ENCODE data around the gene SYCP2L. TPM values are rescaled to one million over a fixed set of nuclear protein-coding genes. Genes with fewer than 3 reads are reported as not detected.

The SYCP2L gene
- total RNA-seq, 4 donors from 2014 or later, result 0.47 to 3.3 (median 1.6) TPM

DNA sequence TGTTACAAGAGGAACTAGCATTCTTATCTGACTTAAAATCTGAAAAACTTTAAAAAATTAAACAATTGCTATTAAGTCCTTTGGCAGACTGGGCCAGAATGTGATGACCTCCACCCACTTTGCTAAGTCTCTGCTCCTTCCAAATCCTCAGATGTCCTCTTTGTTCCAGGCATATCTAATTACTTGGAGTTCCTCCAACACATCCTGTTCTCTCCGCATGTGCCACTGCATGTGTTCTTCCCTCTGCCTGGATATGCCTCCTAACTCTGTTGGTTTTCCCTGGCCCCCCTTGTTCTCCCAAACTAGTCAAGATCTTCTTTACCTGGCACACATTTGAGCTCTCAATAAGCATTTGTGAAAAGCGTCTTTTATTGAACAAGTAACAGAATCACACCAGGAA lies 134.2 kb downstream of the SYCP2L start:
- TF ChIP-seq, protein P1, sequence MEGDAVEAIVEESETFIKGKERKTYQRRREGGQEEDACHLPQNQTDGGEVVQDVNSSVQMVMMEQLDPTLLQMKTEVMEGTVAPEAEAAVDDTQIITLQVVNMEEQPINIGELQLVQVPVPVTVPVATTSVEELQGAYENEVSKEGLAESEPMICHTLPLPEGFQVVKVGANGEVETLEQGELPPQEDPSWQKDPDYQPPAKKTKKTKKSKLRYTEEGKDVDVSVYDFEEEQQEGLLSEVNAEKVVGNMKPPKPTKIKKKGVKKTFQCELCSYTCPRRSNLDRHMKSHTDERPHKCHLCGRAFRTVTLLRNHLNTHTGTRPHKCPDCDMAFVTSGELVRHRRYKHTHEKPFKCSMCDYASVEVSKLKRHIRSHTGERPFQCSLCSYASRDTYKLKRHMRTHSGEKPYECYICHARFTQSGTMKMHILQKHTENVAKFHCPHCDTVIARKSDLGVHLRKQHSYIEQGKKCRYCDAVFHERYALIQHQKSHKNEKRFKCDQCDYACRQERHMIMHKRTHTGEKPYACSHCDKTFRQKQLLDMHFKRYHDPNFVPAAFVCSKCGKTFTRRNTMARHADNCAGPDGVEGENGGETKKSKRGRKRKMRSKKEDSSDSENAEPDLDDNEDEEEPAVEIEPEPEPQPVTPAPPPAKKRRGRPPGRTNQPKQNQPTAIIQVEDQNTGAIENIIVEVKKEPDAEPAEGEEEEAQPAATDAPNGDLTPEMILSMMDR (IDR thresholded peaks at IDR 0.05), result no peak
- DNase-seq (ENCODE audit: low spot score) (no peak), ATAC-seq (ENCODE audit: low FRiP score) (no peak)

DNA sequence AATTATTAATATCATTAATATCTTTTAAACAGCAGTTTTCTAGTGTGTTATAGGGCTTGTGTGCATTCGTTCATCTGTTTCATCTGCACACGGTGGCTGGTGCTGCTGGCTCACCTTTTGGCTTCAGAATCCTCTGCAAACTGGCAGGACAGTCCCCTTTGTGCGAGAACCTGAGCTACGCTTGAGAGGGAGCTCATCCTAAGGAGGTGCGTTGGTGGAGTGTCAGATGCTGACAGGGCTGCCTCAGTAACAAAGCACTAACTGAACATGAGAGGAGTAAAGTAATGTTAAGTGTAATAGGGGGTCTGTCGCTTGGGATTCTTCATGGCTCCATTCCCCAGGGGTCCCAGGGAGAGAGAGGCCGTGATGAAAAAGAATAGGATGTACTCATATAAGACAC lies 134.9 kb downstream of the SYCP2L start:
- ATAC-seq (ENCODE audit: low FRiP score) (no peak), DNase-seq (ENCODE audit: low spot score) (no peak)

GRCh38 chr6:11023032-11023431 lies 136.2 kb downstream of the SYCP2L start:
- ATAC-seq (ENCODE audit: low FRiP score), result no peak
- TF ChIP-seq, protein P1 (IDR thresholded peaks at IDR 0.05), result no peak
- no peak for DNase-seq (ENCODE audit: low spot score)

More for the DNA sequence above, 134.9 kb downstream of the SYCP2L start:
- TF ChIP-seq, protein P1 (IDR thresholded peaks at IDR 0.05), result no peak

Other genes with a start within 250 kb of the SYCP2L start
- gene C6orf52, start 192.4 kb upstream of the SYCP2L start, total RNA-seq, result not detected
- 10 to 100 TPM; 10.7 to 36.5 (median 15.1) TPM for gene PAK1IP1, start 192.1 kb upstream of the SYCP2L start, total RNA-seq
- gene TMEM14C, start 164.0 kb upstream of the SYCP2L start, total RNA-seq, result 100 to 1,000 TPM in 2 of 4 donors, 10 to 100 TPM in 2; 97.9 to 144 (median 116) TPM
- gene TMEM14B, start 139.2 kb upstream of the SYCP2L start, total RNA-seq, result 100 to 1,000 TPM in 1 of 4 donors, 10 to 100 TPM in 3; 69.1 to 100 (median 73.7) TPM
- gene MAK, start 48.5 kb upstream of the SYCP2L start, total RNA-seq, result 1 to 10 TPM in 2 of 4 donors, under 1 TPM in 2; 0.25 to 1.3 (median 1.0) TPM
- gene GCM2, start 5.0 kb upstream of the SYCP2L start, total RNA-seq, result not detected
- 1 to 10 TPM in 1 of 4 donors, under 1 TPM in 3; 0.13 to 1.3 (median 0.63) TPM for gene ELOVL2, start 157.3 kb downstream of the SYCP2L start, total RNA-seq
- 1 to 10 TPM; 7.7 to 10.0 (median 8.2) TPM for gene SMIM13, start 206.8 kb downstream of the SYCP2L start, total RNA-seq
- under 1 TPM in 2 of 4 donors, not detected in 2; 0.24 to 0.32 TPM for gene ERVFRD-1, start 224.7 kb downstream of the SYCP2L start, total RNA-seq

All from omental fat pad (tissue), 4 donors.